H9 (cell line): ENCODE data around the gene VWA8. TPM values are rescaled to one million over a fixed set of nuclear protein-coding genes. Genes with fewer than 3 reads are reported as not detected.

ENCODE experiments used
- DNase-seq: peaks from one replicate; pipeline ENCODE4 v3.0.0-alpha.2; 2017
- H2AFZ ChIP-seq: one replicate; pipeline ENCODE4 v1.6.1; 2013; ENCODE audit warnings: mild to moderate bottlenecking, low read length, control low read depth, moderate library complexity
- H2AK5ac ChIP-seq: 2 replicates; pipeline ENCODE4 v1.6.1; 2013; ENCODE audit warnings: low read length, control low read depth, mixed read lengths; ENCODE audit not compliant: insufficient read length
- H2BK120ac ChIP-seq: one replicate; pipeline ENCODE4 v1.6.1; 2013; ENCODE audit warnings: low read depth, mild to moderate bottlenecking, low read length, control low read depth, inconsistent platforms; ENCODE audit not compliant: poor library complexity, severe bottlenecking
- H2BK12ac ChIP-seq: 2 replicates; pipeline ENCODE4 v1.6.1; 2013; ENCODE audit warnings: low read length, control low read depth, mixed read lengths, low read depth; ENCODE audit not compliant: insufficient read length
- H2BK15ac ChIP-seq: 2 replicates; pipeline ENCODE4 v1.6.1; 2013; ENCODE audit warnings: low read depth, low read length, control low read depth
- H2BK20ac ChIP-seq: one replicate; pipeline ENCODE4 v1.6.1; 2013; ENCODE audit warnings: low read depth, mild to moderate bottlenecking, low read length, control low read depth, inconsistent platforms; ENCODE audit not compliant: poor library complexity, severe bottlenecking
- H2BK5ac ChIP-seq: 2 replicates; pipeline ENCODE4 v1.6.1; 2013; ENCODE audit warnings: low read length, control low read depth, mixed read lengths; ENCODE audit not compliant: insufficient read length
- H3K14ac ChIP-seq: 2 replicates; pipeline ENCODE4 v1.6.1; 2013; ENCODE audit warnings: low read length, control low read depth; ENCODE audit not compliant: insufficient read depth
- H3K18ac ChIP-seq: 2 replicates; pipeline ENCODE4 v1.6.1; 2013; ENCODE audit warnings: low read depth, mild to moderate bottlenecking, mixed read lengths, low read length, control low read depth; ENCODE audit not compliant: insufficient read length
- H3K23ac ChIP-seq: 2 replicates; pipeline ENCODE4 v1.6.1; 2013; ENCODE audit warnings: low read length, control low read depth, mixed read lengths, low read depth; ENCODE audit not compliant: insufficient read length
- H3K23me2 ChIP-seq: 2 replicates; pipeline ENCODE4 v1.6.1; 2013; ENCODE audit warnings: low read depth, mild to moderate bottlenecking, mixed read lengths, low read length, control low read depth; ENCODE audit not compliant: insufficient read length, poor library complexity, severe bottlenecking
- H3K27ac ChIP-seq: 2 replicates; pipeline ENCODE4 v1.5.1; 2013; ENCODE audit warnings: low read length, control low read depth, mixed read lengths, low read depth; ENCODE audit not compliant: insufficient read length
- H3K27me3 ChIP-seq: 2 replicates; pipeline ENCODE4 v1.6.1; 2013; ENCODE audit warnings: low read length, control low read depth, inconsistent platforms; ENCODE audit not compliant: insufficient read depth
- H3K4ac ChIP-seq: 2 replicates; pipeline ENCODE4 v1.6.1; 2013; ENCODE audit warnings: low read depth, mild to moderate bottlenecking, control low read depth, inconsistent platforms, low read length, moderate library complexity
- H3K4me1 ChIP-seq: 2 replicates; pipeline ENCODE4 v1.6.1; 2013; ENCODE audit warnings: low read length, control low read depth, inconsistent platforms; ENCODE audit not compliant: insufficient read depth
- H3K4me2 ChIP-seq: 2 replicates; pipeline ENCODE4 v1.6.1; 2013; ENCODE audit warnings: low read length, control low read depth, mixed read lengths; ENCODE audit not compliant: insufficient read length, insufficient read depth
- H3K56ac ChIP-seq: 2 replicates; pipeline ENCODE4 v1.6.1; 2013; ENCODE audit warnings: low read depth, mild to moderate bottlenecking, mixed read lengths, low read length, control low read depth; ENCODE audit not compliant: insufficient read length
- H3K79me1 ChIP-seq: 2 replicates; pipeline ENCODE4 v1.6.1; 2013; ENCODE audit warnings: low read depth, mild to moderate bottlenecking, moderate library complexity, low read length, control low read depth, inconsistent platforms; ENCODE audit not compliant: insufficient read depth, poor library complexity, severe bottlenecking
- H3K79me2 ChIP-seq: 2 replicates; pipeline ENCODE4 v1.6.1; 2013; ENCODE audit warnings: low read length, control low read depth, inconsistent platforms; ENCODE audit not compliant: insufficient read depth
- H3K9ac ChIP-seq: 2 replicates; pipeline ENCODE4 v1.6.1; 2013; ENCODE audit warnings: low read length, control low read depth, mixed read lengths; ENCODE audit not compliant: insufficient read length; ENCODE audit errors: extremely low read depth
- H3K9me3 ChIP-seq: one replicate; pipeline ENCODE4 v1.6.1; 2013; ENCODE audit warnings: low read depth, low read length, inconsistent platforms; ENCODE audit not compliant: control insufficient read depth
- H3T11ph ChIP-seq: one replicate; pipeline ENCODE4 v1.6.1; 2013; ENCODE audit warnings: mild to moderate bottlenecking, low read length, control low read depth, inconsistent platforms
- H4K20me1 ChIP-seq: one replicate; pipeline ENCODE4 v1.6.1; 2013; ENCODE audit not compliant: control insufficient read depth, insufficient read length, insufficient read depth
- H4K5ac ChIP-seq: 2 replicates; pipeline ENCODE4 v1.6.1; 2013; ENCODE audit warnings: low read depth, mild to moderate bottlenecking, mixed read lengths, low read length, control low read depth; ENCODE audit not compliant: insufficient read length
- H4K8ac ChIP-seq: replicated peaks from 2 replicates; pipeline ENCODE4 v1.6.1; 2013; ENCODE audit warnings: low read length, control low read depth, mixed read lengths, low read depth; ENCODE audit not compliant: insufficient read length
- H4K91ac ChIP-seq: 2 replicates; pipeline ENCODE4 v1.6.1; 2013; ENCODE audit warnings: low read depth, mild to moderate bottlenecking, moderate library complexity, mixed read lengths, low read length, control low read depth; ENCODE audit not compliant: insufficient read length
- H3K27ac Mint-ChIP-seq, 3 experiments: 2 replicates in 2 of 3; 3 replicates in 1 of 3; pipeline ENCODE4 v1.8.0; 2020 to 2021; ENCODE audit warnings: mixed read lengths in 3 of 3, mild to moderate bottlenecking in 1 of 3, moderate library complexity in 1 of 3
- H3K27me3 Mint-ChIP-seq: 2 replicates; pipeline ENCODE4 v1.8.0; 2021; ENCODE audit warnings: low read depth, mild to moderate bottlenecking, moderate library complexity, mixed read lengths
- H3K36me3 Mint-ChIP-seq, 3 experiments: 2 replicates in 2 of 3; 3 replicates in 1 of 3; pipeline ENCODE4 v1.8.0; 2020 to 2021; ENCODE audit warnings: low read depth in 3 of 3, mixed read lengths in 3 of 3; ENCODE audit not compliant: insufficient read depth in 1 of 3
- H3K4me1 Mint-ChIP-seq, 2 experiments: 2 replicates each; pipeline ENCODE4 v1.8.0; 2020; ENCODE audit warnings: mixed read lengths in 2 of 2
- H3K4me3 Mint-ChIP-seq, 2 experiments: 2 replicates in 1 of 2; 3 replicates in 1 of 2; pipeline ENCODE4 v1.8.0; 2020 to 2021; ENCODE audit warnings: mild to moderate bottlenecking in 2 of 2, mixed read lengths in 2 of 2, moderate library complexity in 1 of 2
- H3K9me3 Mint-ChIP-seq, 2 experiments: 2 replicates in 1 of 2; 3 replicates in 1 of 2; pipeline ENCODE4 v1.8.0; 2020; ENCODE audit warnings: mild to moderate bottlenecking in 2 of 2, mixed read lengths in 2 of 2, moderate library complexity in 1 of 2
- CTCF ChIP-seq: fragments of 200-600 bp; sonication (generic); conservative IDR thresholded peaks from 3 replicates; pipeline ENCODE4 v1.8.0; 2021; ENCODE audit warnings: antibody characterized with exemption, mild to moderate bottlenecking
- WGBS: extraction: QIAGEN DNeasy Blood & Tissue Kit; methylation state at CpG from one replicate; pipeline ENCODE4 v1.1.7; 2013; ENCODE audit warnings: missing lambda C conversion rate, low lambda C conversion rate, mixed read lengths; ENCODE audit not compliant: insufficient read length; ENCODE audit errors: extremely low coverage; 5-methylcytosine and 5-hydroxymethylcytosine counted together
- total RNA-seq: library from RNA; stranded (reverse); gene quantifications from 2 replicates; pipeline ENCODE4 v1.2.1, GENCODE V29; 2021

Gene VWA8
- total RNA-seq, 1 experiment from 2014 or later, result 17.4 TPM

GRCh38 chr13:41608111-41608838 is 352.6 kb downstream of the VWA8 start:
- Histone ChIP-seq H3K4me2 (no peak overlapping the region), H4K91ac (no peak overlapping the region), H4K20me1 (no peaks in the 10 kb centered on the region), H2AK5ac (no peak overlapping the region), H2BK120ac (no peak overlapping the region), H3K9me3 (no peaks in the 10 kb centered on the region), H3K27me3 (no peaks in the 10 kb centered on the region), H4K8ac (no peak overlapping the region), H3K79me1 (no peaks in the 10 kb centered on the region), H3K4me1 (no peaks in the 10 kb centered on the region), H3K14ac (no peak overlapping the region), H2BK15ac (no peak overlapping the region), H2BK20ac (no peak overlapping the region), H4K5ac (no peak overlapping the region), H3K23ac (no peak overlapping the region), H3K56ac (no peak overlapping the region), H3K79me2 (no peaks in the 10 kb centered on the region), H3K9ac (no peak overlapping the region), H2BK12ac (no peak overlapping the region), H3K4ac (no peak overlapping the region), H3T11ph (no peak overlapping the region), H3K27ac (no peak overlapping the region), H3K18ac (no peak overlapping the region), H2BK5ac (no peak overlapping the region), H3K23me2 (no peaks in the 10 kb centered on the region), H2AFZ (no peak overlapping the region)
- Mint-ChIP-seq H3K9me3 (no peaks in the 10 kb centered on the region), H3K36me3 (peaks cover 0 to 5% (median 4%) of the 10 kb centered on the region in 3 experiments; a peak in 3 of 7 replicates), H3K27me3 (no peaks in the 10 kb centered on the region), H3K4me3 (no peak overlapping the region), H3K27ac (no peak overlapping the region), H3K4me1 (no peaks in the 10 kb centered on the region)
- TF ChIP-seq CTCF, result no peak
- WGBS, result no CpG with 5 or more reads among the region's 5 CpGs
- DNase-seq, result no peak
